A549 (cell line): ENCODE data around the gene CIBAR2. TPM values are rescaled to one million over a fixed set of nuclear protein-coding genes. Genes with fewer than 3 reads are reported as not detected.

Experiments used
- ATAC-seq, 2 experiments: fragments of 200-7000 bp in 1 of 2; fragments of >200 bp in 1 of 2; cut with Nextera tagmentation in 1 of 2; cut with Tn5 transposase in 1 of 2; 3 replicates each; pipeline versions ENCODE4 v1.8.0 to v1.9.1; 2018 to 2020; ENCODE audit warnings: mild to moderate bottlenecking in 1 of 2, moderate library complexity in 1 of 2
- CTCF ChIA-PET: fragments of 300-600 bp; sonication (Branson Sonifier 250); formaldehyde crosslinking; extraction: SDS; loops from one replicate; lab custom pipeline; 2021; ENCODE audit warnings: antibody characterized with exemption, inconsistent platforms; lab: Yijun Ruan, JAX
- POLR2A ChIA-PET: fragments of 350-600 bp; formaldehyde crosslinking; extraction: SDS; loops from one replicate; lab custom pipeline; 2021; ENCODE audit warnings: antibody characterized with exemption, inconsistent platforms; lab: Yijun Ruan, JAX
- DNase-seq, 2 experiments: peaks; one replicate each; pipeline versions ENCODE4 v3.0.0 to v3.0.0-alpha.2; 2011 to 2016; ENCODE audit warnings: low read depth in 1 of 2, low spot score in 1 of 2
- FAIRE-seq: peaks from 2 replicates; lab custom pipeline; 2011; peaks lifted over from hg19 to GRCh38; lab: Jason Lieb, UNC
- H3K27ac ChIP-seq, 2 experiments: fragments of >200 bp; sonication (Bioruptor Twin); formaldehyde crosslinking; 3 replicates each; pipeline ENCODE4 v1.5.1; 2016 to 2017
- H3K4me1 ChIP-seq: fragments of >200 bp; sonication (Bioruptor Twin); formaldehyde crosslinking; 3 replicates; pipeline ENCODE4 v1.6.1; 2016
- H3K4me2 ChIP-seq: fragments of >200 bp; sonication (Bioruptor Twin); formaldehyde crosslinking; 3 replicates; pipeline ENCODE4 v1.6.1; 2016
- H3K4me3 ChIP-seq: fragments of >200 bp; sonication (Bioruptor Twin); formaldehyde crosslinking; 3 replicates; pipeline ENCODE4 v1.5.1; 2016
- H3K9me3 ChIP-seq: fragments of >200 bp; sonication (Bioruptor Twin); formaldehyde crosslinking; 3 replicates; pipeline ENCODE4 v1.6.1; 2016
- BHLHE40 ChIP-seq: IDR thresholded peaks from 2 replicates; pipeline ENCODE4 v1.6.1; 2012; ENCODE audit warnings: low read depth, low read length, inconsistent platforms
- CBX8 ChIP-seq: fragments of 200-600 bp; sonication (generic); IDR thresholded peaks from 2 replicates; pipeline ENCODE4 v1.6.1; 2016
- CHD4 ChIP-seq: fragments of 200-600 bp; sonication (generic); IDR thresholded peaks from 2 replicates; pipeline ENCODE4 v1.6.1; 2016; ENCODE audit warnings: antibody characterized with exemption, mild to moderate bottlenecking, borderline replicate concordance
- ESRRA ChIP-seq: fragments of 150-350 bp; IDR thresholded peaks from 2 replicates; pipeline ENCODE4 v1.6.1; 2014; ENCODE audit warnings: mild to moderate bottlenecking, low read length, borderline replicate concordance
- HOXB5 ChIP-seq: fragments of 250-450 bp; sonication (Bioruptor Pico); IDR thresholded peaks from 2 replicates; pipeline ENCODE4 v1.5.0; 2020; ENCODE audit warnings: mild to moderate bottlenecking, moderate library complexity
- JUN ChIP-seq, 2 experiments: fragments of >200 bp; sonication (Bioruptor Twin); formaldehyde crosslinking; IDR thresholded peaks; 2 replicates in 1 of 2; 3 replicates in 1 of 2; pipeline ENCODE4 v1.6.1; 2016 to 2017
- MAFK ChIP-seq: fragments of 450-650 bp; IDR thresholded peaks from 2 replicates; pipeline ENCODE4 v1.6.1; 2014; ENCODE audit not compliant: partially characterized antibody
- NR3C1 ChIP-seq: fragments of >200 bp; sonication (Bioruptor Twin); formaldehyde crosslinking; IDR thresholded peaks from 3 replicates; pipeline ENCODE4 v1.6.1; 2017
- PHF8 ChIP-seq: fragments of 200-600 bp; sonication (generic); IDR thresholded peaks from 2 replicates; pipeline ENCODE4 v1.6.1; 2016; ENCODE audit warnings: low read depth, mild to moderate bottlenecking, antibody characterized with exemption, moderate library complexity, borderline replicate concordance
- POLR2A ChIP-seq: IDR thresholded peaks from 2 replicates; pipeline ENCODE4 v1.6.1; 2012; ENCODE audit warnings: mild to moderate bottlenecking, low read length
- POLR2AphosphoS2 ChIP-seq: conservative IDR thresholded peaks from 2 replicates; pipeline ENCODE4 v1.6.1; 2012; ENCODE audit warnings: low read length, improper control_type of control experiment, inconsistent platforms
- RCOR1 ChIP-seq: fragments of 150-350 bp; IDR thresholded peaks from 2 replicates; pipeline ENCODE4 v1.6.1; 2014; ENCODE audit warnings: antibody characterized with exemption, low read length, low read depth
- SMC3 ChIP-seq: fragments of >200 bp; sonication (Bioruptor Twin); formaldehyde crosslinking; IDR thresholded peaks from 3 replicates; pipeline ENCODE4 v1.6.1; 2018; ENCODE audit warnings: inconsistent platforms
- ZFP36 ChIP-seq: fragments of 450-650 bp; IDR thresholded peaks from 2 replicates; pipeline ENCODE4 v1.6.1; 2014; ENCODE audit warnings: borderline replicate concordance; ENCODE audit not compliant: partially characterized antibody
- WGBS: methylation state at CpG from one replicate; pipeline ENCODE4 v1.1.6; 2017; ENCODE audit errors: missing lambda C conversion rate; 5-methylcytosine and 5-hydroxymethylcytosine counted together
- polyA plus RNA-seq, 4 experiments: library from polyadenylated mRNA; depleted of rRNA in 3 of 4; stranded (reverse); fragments of >200 nt; fragmentation: RNase III in 1 of 4; extraction: RNeasy Plus Mini Kit Qiagen cat#74134 plus additional on column Dnase treatment in 1 of 4; gene quantifications; 2 replicates in 3 of 4; 3 replicates in 1 of 4; pipeline ENCODE4 v1.2.3, GENCODE V29; 2011 to 2017
- TF ChIP-seq, protein P1 (sequence below): fragments of >200 bp; sonication (Bioruptor Twin); formaldehyde crosslinking; IDR thresholded peaks from 2 replicates; pipeline ENCODE4 v1.6.1; 2016
- TF ChIP-seq, protein P2 (sequence below): fragments of >200 bp; sonication (Bioruptor Twin); formaldehyde crosslinking; IDR thresholded peaks from 3 replicates; pipeline ENCODE4 v1.5.1; 2016
- TF ChIP-seq, protein P3 (sequence below): fragments of 250-450 bp; sonication (Bioruptor Pico); IDR thresholded peaks from 2 replicates; pipeline ENCODE4 v1.5.0; 2020; ENCODE audit warnings: low read depth, mild to moderate bottlenecking, moderate library complexity
- TF ChIP-seq, protein P4 (sequence below): fragments of 150-350 bp; IDR thresholded peaks from 2 replicates; pipeline ENCODE4 v1.6.1; 2014; ENCODE audit warnings: low read depth, mild to moderate bottlenecking, low read length

CIBAR2 gene
- polyA plus RNA-seq, 2 of the 4 experiments (the other 2 are of a cell fraction), result not detected

DNA sequence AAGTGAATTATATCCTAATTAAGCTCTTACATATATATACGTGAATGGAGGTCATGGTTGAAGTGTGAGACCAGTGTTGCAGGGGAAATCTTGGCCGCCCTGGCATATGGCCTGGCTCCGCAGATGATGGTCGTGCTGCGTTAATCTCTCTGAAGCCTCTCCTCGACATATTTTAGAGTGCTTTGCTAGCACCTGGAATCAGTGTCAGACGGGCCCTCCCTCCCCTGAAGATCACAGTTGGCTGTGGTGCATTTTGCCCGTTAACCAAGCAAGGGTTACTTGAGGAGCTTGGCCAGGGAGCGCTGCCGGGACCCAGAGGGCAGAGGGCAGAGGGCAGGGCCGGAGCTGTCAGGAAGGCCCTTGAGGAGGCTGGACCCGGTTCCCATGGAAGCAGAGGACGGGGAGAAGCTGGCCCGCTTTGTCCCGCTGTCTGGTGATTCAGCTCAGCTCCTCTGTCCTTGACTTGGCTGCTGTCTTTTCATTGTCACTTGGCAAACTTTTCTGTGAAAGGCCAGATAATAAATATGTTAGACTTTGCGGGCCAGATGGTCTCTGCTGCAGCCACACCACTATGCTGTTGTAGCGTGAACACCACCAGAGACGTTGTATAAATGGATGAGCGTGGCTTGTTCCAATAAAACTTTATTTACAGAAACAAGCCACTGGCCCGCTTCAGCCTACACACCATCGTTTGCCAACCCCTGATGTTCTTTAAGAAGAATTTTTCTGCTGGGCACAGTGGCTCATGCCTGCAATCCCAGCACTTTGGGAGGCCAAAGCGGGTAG lies 32.3 kb downstream of the CIBAR2 start:
- ChIA-PET POLR2A (no interaction called here), CTCF (interaction anchor here (0.6 to 3.4 kb wide), 5 partner anchors 10 to 326 kb away, joined by 3 to 14 read pairs (median 3); no protein-coding TSS in a partner anchor)
- ATAC-seq, result no peak
- TF ChIP-seq POLR2AphosphoS2, result no peak
- no peak for TF ChIP-seq HOXB5 (CRISPR knock-in tag)
- TF ChIP-seq CBX8, result no peak
- no peak for TF ChIP-seq RCOR1
- TF ChIP-seq BHLHE40, result no peak
- TF ChIP-seq CHD4, result no peak
- TF ChIP-seq, protein P1, sequence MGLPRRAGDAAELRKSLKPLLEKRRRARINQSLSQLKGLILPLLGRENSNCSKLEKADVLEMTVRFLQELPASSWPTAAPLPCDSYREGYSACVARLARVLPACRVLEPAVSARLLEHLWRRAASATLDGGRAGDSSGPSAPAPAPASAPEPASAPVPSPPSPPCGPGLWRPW, result no peak
- TF ChIP-seq, protein P2, sequence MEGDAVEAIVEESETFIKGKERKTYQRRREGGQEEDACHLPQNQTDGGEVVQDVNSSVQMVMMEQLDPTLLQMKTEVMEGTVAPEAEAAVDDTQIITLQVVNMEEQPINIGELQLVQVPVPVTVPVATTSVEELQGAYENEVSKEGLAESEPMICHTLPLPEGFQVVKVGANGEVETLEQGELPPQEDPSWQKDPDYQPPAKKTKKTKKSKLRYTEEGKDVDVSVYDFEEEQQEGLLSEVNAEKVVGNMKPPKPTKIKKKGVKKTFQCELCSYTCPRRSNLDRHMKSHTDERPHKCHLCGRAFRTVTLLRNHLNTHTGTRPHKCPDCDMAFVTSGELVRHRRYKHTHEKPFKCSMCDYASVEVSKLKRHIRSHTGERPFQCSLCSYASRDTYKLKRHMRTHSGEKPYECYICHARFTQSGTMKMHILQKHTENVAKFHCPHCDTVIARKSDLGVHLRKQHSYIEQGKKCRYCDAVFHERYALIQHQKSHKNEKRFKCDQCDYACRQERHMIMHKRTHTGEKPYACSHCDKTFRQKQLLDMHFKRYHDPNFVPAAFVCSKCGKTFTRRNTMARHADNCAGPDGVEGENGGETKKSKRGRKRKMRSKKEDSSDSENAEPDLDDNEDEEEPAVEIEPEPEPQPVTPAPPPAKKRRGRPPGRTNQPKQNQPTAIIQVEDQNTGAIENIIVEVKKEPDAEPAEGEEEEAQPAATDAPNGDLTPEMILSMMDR, result no peak
- no peak for TF ChIP-seq JUN (IDR thresholded peaks at IDR 0.05)
- TF ChIP-seq ESRRA, result no peak
- TF ChIP-seq NR3C1, result no peak
- H3K9me3 ChIP-seq, result no peaks in the 10 kb centered on the region
- DNase-seq, result no peak
- no peak for FAIRE-seq
- no peak overlapping the region for H3K27ac ChIP-seq
- H3K4me2 ChIP-seq, result no peak overlapping the region
- 83% methylated on average over 22 of the region's 22 CpGs for WGBS
- no peaks in the 10 kb centered on the region for H3K4me1 ChIP-seq
- no peak overlapping the region for H3K4me3 ChIP-seq

DNA sequence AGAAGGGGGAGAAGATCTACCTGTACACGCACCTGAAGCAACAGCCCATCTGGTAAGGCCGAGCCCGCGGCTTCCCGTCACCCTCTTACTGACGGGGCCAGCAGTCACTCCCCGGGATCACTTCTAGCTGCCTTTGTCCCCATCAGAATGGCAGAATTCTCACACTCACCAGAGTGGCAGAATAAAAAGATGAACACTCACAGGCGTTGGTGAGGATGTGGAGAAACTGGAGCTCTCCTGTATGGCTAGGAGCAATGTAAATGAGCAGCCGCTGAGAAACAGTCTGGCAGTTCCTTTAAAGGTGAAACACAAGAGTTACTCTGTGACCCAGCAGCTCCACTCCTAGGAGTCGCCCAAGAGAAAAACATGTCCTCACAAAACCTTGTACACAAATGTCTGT lies 33.3 kb downstream of the CIBAR2 start:
- FAIRE-seq (no peak), ATAC-seq (no peak), DNase-seq (no peak)
- CTCF ChIA-PET, result interaction anchor here (1.3 to 3.4 kb wide), 3 partner anchors 10 to 108 kb away, joined by 3 to 14 read pairs (median 5); no protein-coding TSS in a partner anchor
- Histone ChIP-seq H3K4me3 (no peak overlapping the region), H3K4me2 (no peak overlapping the region), H3K4me1 (no peaks in the 10 kb centered on the region), H3K9me3 (no peaks in the 10 kb centered on the region), H3K27ac (no peak overlapping the region)
- WGBS, result 86% methylated on average over 10 of the region's 10 CpGs
- TF ChIP-seq PHF8 (no peak), POLR2A (no peak), NR3C1 (no peak)
- TF ChIP-seq, protein P3, sequence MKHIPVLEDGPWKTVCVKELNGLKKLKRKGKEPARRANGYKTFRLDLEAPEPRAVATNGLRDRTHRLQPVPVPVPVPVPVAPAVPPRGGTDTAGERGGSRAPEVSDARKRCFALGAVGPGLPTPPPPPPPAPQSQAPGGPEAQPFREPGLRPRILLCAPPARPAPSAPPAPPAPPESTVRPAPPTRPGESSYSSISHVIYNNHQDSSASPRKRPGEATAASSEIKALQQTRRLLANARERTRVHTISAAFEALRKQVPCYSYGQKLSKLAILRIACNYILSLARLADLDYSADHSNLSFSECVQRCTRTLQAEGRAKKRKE, result no peak
- POLR2A ChIA-PET, result no interaction called here

DNA sequence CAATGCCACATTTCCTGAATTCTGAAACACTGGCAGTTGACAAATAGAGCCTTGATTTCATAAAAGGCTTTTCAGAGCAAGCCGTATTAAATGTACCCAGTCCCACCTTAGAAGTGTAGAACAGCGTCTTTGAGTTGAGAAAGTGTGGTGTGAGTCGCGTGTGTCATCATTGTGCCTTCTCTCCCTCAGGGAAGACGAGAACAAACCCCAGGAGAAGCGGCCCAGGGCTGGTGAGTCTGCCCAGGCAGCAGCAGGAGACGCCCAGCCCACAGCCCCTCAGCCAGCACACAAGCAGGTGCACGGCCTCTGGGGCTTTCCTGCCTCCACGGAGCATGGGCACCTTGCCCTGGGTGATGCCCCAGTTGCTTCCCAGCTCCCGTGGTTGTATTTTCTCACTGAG lies 34.0 kb downstream of the CIBAR2 start:
- DNase-seq (no peak), FAIRE-seq (no peak), ATAC-seq (no peak)
- POLR2A ChIA-PET, result no interaction called here
- TF ChIP-seq JUN (IDR thresholded peaks at IDR 0.05) (no peak), SMC3 (no peak), CBX8 (no peak), MAFK (no peak), HOXB5 (CRISPR knock-in tag) (no peak), ZFP36 (no peak)
- TF ChIP-seq, protein P2, result no peak
- TF ChIP-seq, protein P4, sequence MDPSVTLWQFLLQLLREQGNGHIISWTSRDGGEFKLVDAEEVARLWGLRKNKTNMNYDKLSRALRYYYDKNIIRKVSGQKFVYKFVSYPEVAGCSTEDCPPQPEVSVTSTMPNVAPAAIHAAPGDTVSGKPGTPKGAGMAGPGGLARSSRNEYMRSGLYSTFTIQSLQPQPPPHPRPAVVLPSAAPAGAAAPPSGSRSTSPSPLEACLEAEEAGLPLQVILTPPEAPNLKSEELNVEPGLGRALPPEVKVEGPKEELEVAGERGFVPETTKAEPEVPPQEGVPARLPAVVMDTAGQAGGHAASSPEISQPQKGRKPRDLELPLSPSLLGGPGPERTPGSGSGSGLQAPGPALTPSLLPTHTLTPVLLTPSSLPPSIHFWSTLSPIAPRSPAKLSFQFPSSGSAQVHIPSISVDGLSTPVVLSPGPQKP, result no peak
- H3K4me2 ChIP-seq, result no peak overlapping the region
- 74% methylated on average over 10 of the region's 10 CpGs for WGBS
- no peaks in the 10 kb centered on the region for H3K4me1 ChIP-seq
- CTCF ChIA-PET, result interaction anchor here (1.3 to 4.4 kb wide), 3 partner anchors 9 to 107 kb away, joined by 3 to 30 read pairs (median 5); no protein-coding TSS in a partner anchor
- no peak overlapping the region for H3K4me3 ChIP-seq
- no peaks in the 10 kb centered on the region for H3K9me3 ChIP-seq
- no peak overlapping the region for H3K27ac ChIP-seq
